ENCODE results near the gene MTARC1.

DNA sequence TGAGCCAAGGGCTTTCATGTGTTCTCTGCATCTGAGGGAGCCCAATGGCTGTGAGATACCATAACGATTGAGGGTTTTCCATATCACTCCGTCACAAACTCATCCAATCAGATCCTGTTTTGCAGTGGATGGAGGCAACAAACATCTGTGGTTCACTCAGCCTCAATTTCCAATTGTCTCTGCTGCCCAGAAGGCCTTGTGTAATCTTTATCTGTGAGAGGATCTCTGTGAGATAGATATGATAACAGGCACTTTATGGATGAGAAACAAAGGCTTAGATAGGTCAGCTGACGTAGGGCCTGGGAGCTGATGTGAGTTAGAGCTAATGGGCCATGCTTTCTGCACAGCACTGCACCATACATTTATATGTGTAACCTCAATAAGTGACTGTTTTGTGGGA, 3.3 kb upstream of the MTARC1 start:
- no peak for TF ChIP-seq POLR2AphosphoS5 (IDR thresholded peaks at IDR 0.05; ENCODE audit: low read depth, low read length)
- TF ChIP-seq REST (IDR thresholded peaks at IDR 0.05; ENCODE audit: insufficient read depth in 1 of 2, low read depth in 2 of 2, low read length in 2 of 2), result no peak
- TF ChIP-seq TAF1 (IDR thresholded peaks at IDR 0.05; ENCODE audit: borderline replicate concordance, insufficient read depth, low read length), result no peak
- TF ChIP-seq SIN3A (IDR thresholded peaks at IDR 0.05; ENCODE audit: borderline replicate concordance, insufficient read depth, low read length), result no peak
